PC-9 (cell line): ENCODE measurements around the gene R3HCC1L. TPM values are rescaled to one million over a fixed set of nuclear protein-coding genes. Genes with fewer than 3 reads are reported as not detected.

Source experiments
- BruUV-seq: library from RNA; stranded (reverse); fragments of 400-500 nt; replicated peaks from 2 replicates; lab custom pipeline; 2021; lab: Mats Ljungman, UMichigan
- CTCF ChIA-PET: fragments of 300-600 bp; sonication (Branson Sonifier 250); formaldehyde crosslinking; loops from one replicate; lab custom pipeline; 2022; ENCODE audit warnings: antibody characterized with exemption; lab: Charles Lee
- POLR2A ChIA-PET: fragments of 300-600 bp; sonication (Branson Sonifier 250); formaldehyde crosslinking; loops from one replicate; lab custom pipeline; 2022; ENCODE audit warnings: antibody characterized with exemption; ENCODE audit not compliant: unreplicated experiment; lab: Charles Lee
- DNase-seq, 2 experiments: peaks; one replicate each; pipeline versions ENCODE4 v3.0.0 to v3.0.0-alpha.2; 2015 to 2022; ENCODE audit warnings: mixed read lengths in 1 of 2
- H2AFZ ChIP-seq: fragments of 200-600 bp; sonication (generic); 2 replicates; pipeline ENCODE4 v1.8.1; 2017; ENCODE audit warnings: antibody characterized with exemption
- H3F3A ChIP-seq: fragments of 200-600 bp; sonication (generic); 2 replicates; pipeline ENCODE4 v1.8.1; 2017; ENCODE audit warnings: antibody characterized with exemption, mild to moderate bottlenecking, low read depth; ENCODE audit not compliant: insufficient read depth
- H3K27ac ChIP-seq: fragments of 200-600 bp; sonication (generic); 2 replicates; pipeline ENCODE4 v1.6.1; 2016; ENCODE audit warnings: mixed run types
- H3K27me3 ChIP-seq: fragments of 200-600 bp; sonication (generic); 2 replicates; pipeline ENCODE4 v1.6.1; 2016; ENCODE audit warnings: low read depth, mixed run types; ENCODE audit not compliant: insufficient read depth
- H3K36me3 ChIP-seq: fragments of 200-600 bp; sonication (generic); 2 replicates; pipeline ENCODE4 v1.6.1; 2016; ENCODE audit warnings: low read depth, mixed run types
- H3K4me1 ChIP-seq: fragments of 200-600 bp; sonication (generic); replicated peaks from 2 replicates; pipeline ENCODE4 v1.6.1; 2016; ENCODE audit warnings: mixed run types; ENCODE audit not compliant: insufficient read depth
- H3K4me2 ChIP-seq: fragments of 200-600 bp; sonication (generic); 2 replicates; pipeline ENCODE4 v1.6.1; 2017; ENCODE audit warnings: mixed run types
- H3K4me3 ChIP-seq: fragments of 200-600 bp; sonication (generic); 2 replicates; pipeline ENCODE4 v1.6.1; 2016; ENCODE audit warnings: mixed run types
- H3K79me2 ChIP-seq: fragments of 200-600 bp; sonication (generic); 2 replicates; pipeline ENCODE4 v1.6.1; 2017; ENCODE audit warnings: low read depth, mixed run types
- H3K9me2 ChIP-seq: fragments of 200-600 bp; sonication (generic); 2 replicates; pipeline ENCODE4 v1.8.1; 2017; ENCODE audit warnings: mild to moderate bottlenecking; ENCODE audit not compliant: insufficient read depth
- H3K9me3 ChIP-seq: fragments of 200-600 bp; sonication (generic); 2 replicates; pipeline ENCODE4 v1.8.1; 2016; ENCODE audit warnings: low read depth; ENCODE audit not compliant: insufficient read depth
- H4K20me1 ChIP-seq: fragments of 200-600 bp; sonication (generic); 2 replicates; pipeline ENCODE4 v1.8.1; 2017; ENCODE audit not compliant: insufficient read depth
- EZH2 ChIP-seq: fragments of 200-600 bp; sonication (generic); IDR thresholded peaks from 2 replicates; pipeline ENCODE4 v1.8.0; 2017; ENCODE audit warnings: antibody characterized with exemption, low read depth
- intact Hi-C: fragments of 100-400 bp; cut with micrococcal nuclease; formaldehyde crosslinking; loops from one replicate; pipeline ENCODE4 v1.10.0; 2022; ENCODE audit not compliant: unreplicated experiment
- total RNA-seq: library from RNA; stranded (reverse); gene quantifications from 2 replicates; pipeline ENCODE4 v1.2.3, GENCODE V29; 2021
- TF ChIP-seq, protein P1 (sequence below): fragments of 200-600 bp; sonication (generic); conservative IDR thresholded peaks from 2 replicates; pipeline ENCODE4 v1.6.1; 2017; ENCODE audit warnings: mixed run types, antibody characterized with exemption, mild to moderate bottlenecking, moderate library complexity

The R3HCC1L gene
- total RNA-seq, 1 experiment from 2014 or later: 7.0 TPM

DNA sequence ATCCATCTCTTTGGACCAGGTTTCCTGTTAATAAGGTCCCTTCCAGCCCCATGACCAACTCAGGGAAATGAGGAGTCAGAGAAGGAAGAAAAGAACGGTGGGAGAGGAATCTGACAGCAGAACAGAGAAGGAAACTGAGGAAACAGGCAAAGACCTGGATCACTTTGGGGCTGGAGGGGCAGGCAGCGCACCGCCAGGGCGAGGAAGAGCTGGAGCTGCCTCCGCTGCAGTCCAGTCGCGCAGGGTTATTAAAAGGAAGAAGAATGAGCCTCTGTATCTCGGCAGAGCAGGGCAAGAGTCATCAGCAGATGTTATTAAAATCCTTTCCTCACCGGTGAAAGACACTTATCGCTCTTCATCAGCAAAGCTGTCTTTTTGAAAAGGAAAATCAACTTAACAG lies 37.7 kb upstream of the R3HCC1L start:
- BruUV-seq: no TSS peak
- POLR2A ChIA-PET: no interaction called here

GRCh38 chr10:98097175-98097574 lies 37.3 kb upstream of the R3HCC1L start:
- Histone ChIP-seq H3K4me2 (no peak overlapping the region), H3K36me3 (no peaks in the 10 kb centered on the region), H4K20me1 (no peaks in the 10 kb centered on the region), H2AFZ (no peak overlapping the region), H3K27ac (no peak overlapping the region), H3K9me2 (no peaks in the 10 kb centered on the region), H3K4me1 (no peaks in the 10 kb centered on the region), H3K79me2 (no peaks in the 10 kb centered on the region), H3F3A (no peaks in the 10 kb centered on the region), H3K9me3 (no peaks in the 10 kb centered on the region), H3K4me3 (no peak overlapping the region), H3K27me3 (peaks cover 88% of the 10 kb centered on the region)
- no peak for DNase-seq
- CTCF ChIA-PET: no interaction called here
- POLR2A ChIA-PET: no interaction called here
- BruUV-seq: no TSS peak
- intact Hi-C loops: no loop called here
- TF ChIP-seq, protein P1, sequence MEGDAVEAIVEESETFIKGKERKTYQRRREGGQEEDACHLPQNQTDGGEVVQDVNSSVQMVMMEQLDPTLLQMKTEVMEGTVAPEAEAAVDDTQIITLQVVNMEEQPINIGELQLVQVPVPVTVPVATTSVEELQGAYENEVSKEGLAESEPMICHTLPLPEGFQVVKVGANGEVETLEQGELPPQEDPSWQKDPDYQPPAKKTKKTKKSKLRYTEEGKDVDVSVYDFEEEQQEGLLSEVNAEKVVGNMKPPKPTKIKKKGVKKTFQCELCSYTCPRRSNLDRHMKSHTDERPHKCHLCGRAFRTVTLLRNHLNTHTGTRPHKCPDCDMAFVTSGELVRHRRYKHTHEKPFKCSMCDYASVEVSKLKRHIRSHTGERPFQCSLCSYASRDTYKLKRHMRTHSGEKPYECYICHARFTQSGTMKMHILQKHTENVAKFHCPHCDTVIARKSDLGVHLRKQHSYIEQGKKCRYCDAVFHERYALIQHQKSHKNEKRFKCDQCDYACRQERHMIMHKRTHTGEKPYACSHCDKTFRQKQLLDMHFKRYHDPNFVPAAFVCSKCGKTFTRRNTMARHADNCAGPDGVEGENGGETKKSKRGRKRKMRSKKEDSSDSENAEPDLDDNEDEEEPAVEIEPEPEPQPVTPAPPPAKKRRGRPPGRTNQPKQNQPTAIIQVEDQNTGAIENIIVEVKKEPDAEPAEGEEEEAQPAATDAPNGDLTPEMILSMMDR: no peak
- TF ChIP-seq EZH2: no peak

More for the DNA sequence above, 37.7 kb upstream of the R3HCC1L start:
- no peak for DNase-seq
- Histone ChIP-seq H3K4me1 (no peaks in the 10 kb centered on the region), H3K79me2 (no peaks in the 10 kb centered on the region), H3K9me2 (no peaks in the 10 kb centered on the region), H3K9me3 (no peaks in the 10 kb centered on the region), H3K36me3 (no peaks in the 10 kb centered on the region), H3K4me3 (no peak overlapping the region), H2AFZ (no peak overlapping the region), H3K27me3 (peaks cover 83% of the 10 kb centered on the region), H4K20me1 (no peaks in the 10 kb centered on the region), H3K4me2 (no peak overlapping the region), H3K27ac (no peak overlapping the region), H3F3A (no peaks in the 10 kb centered on the region)
- TF ChIP-seq EZH2: no peak
- TF ChIP-seq, protein P1: no peak
- intact Hi-C loops: no loop called here
- CTCF ChIA-PET: no interaction called here

- CTCF ChIA-PET: interaction anchor here (0.5 kb wide), 1 partner anchor 509 kb away, joined by 6 read pairs; no protein-coding TSS in a partner anchor
Observed at GRCh38 chr10:98097616-98098015, 36.8 kb upstream of the R3HCC1L start.

More at GRCh38 chr10:98097616-98098015, 36.8 kb upstream of the R3HCC1L start:
- no peaks in the 10 kb centered on the region for H3K36me3 ChIP-seq
- peaks cover 89% of the 10 kb centered on the region for H3K27me3 ChIP-seq
- H3K4me2 ChIP-seq: no peak overlapping the region
- no peaks in the 10 kb centered on the region for H3K79me2 ChIP-seq
- H3K4me1 ChIP-seq: no peaks in the 10 kb centered on the region
- no TSS peak for BruUV-seq
- TF ChIP-seq EZH2: no peak
- TF ChIP-seq, protein P1: no peak
- no peaks in the 10 kb centered on the region for H3K9me3 ChIP-seq
- intact Hi-C loops: no loop called here
- no peak for DNase-seq
- H3K4me3 ChIP-seq: no peak overlapping the region
- H3K27ac ChIP-seq: no peak overlapping the region
- H2AFZ ChIP-seq: no peak overlapping the region
- H3F3A ChIP-seq: no peaks in the 10 kb centered on the region
- no peaks in the 10 kb centered on the region for H3K9me2 ChIP-seq
- POLR2A ChIA-PET: no interaction called here
- no peaks in the 10 kb centered on the region for H4K20me1 ChIP-seq
